Left lung (tissue), 10 donors: ENCODE data around the gene LINGO3. TPM values are rescaled to one million over a fixed set of nuclear protein-coding genes. Genes with fewer than 3 reads are reported as not detected.

ENCODE experiments used
- ATAC-seq: fragments of 200-7000 bp; cut with Tn5 transposase; one replicate; pipeline ENCODE4 v1.9.1; 2020; ENCODE audit warnings: moderate library complexity
- DNase-seq, 4 donors: peaks; one replicate each; pipeline ENCODE4 v3.0.0-alpha.2; 2013 to 2020
- H3K27ac ChIP-seq, 2 donors: fragments of 200-600 bp; sonication (generic) in 1 of 2; one replicate each; pipeline versions ENCODE4 v1.5.0 to v1.8.0; 2020 to 2021
- H3K27me3 ChIP-seq, 2 donors: fragments of 200-600 bp; sonication (generic) in 1 of 2; one replicate each; pipeline versions ENCODE4 v1.5.0 to v1.8.0; 2020 to 2021
- H3K36me3 ChIP-seq, 2 donors: fragments of 200-600 bp; sonication (generic) in 1 of 2; one replicate each; pipeline versions ENCODE4 v1.5.0 to v1.8.0; 2020 to 2021
- H3K4me1 ChIP-seq, 2 donors: fragments of 200-600 bp; one replicate each; pipeline ENCODE4 v1.8.0; 2021
- H3K4me3 ChIP-seq, 2 donors: fragments of 200-600 bp; sonication (generic) in 1 of 2; one replicate each; pipeline versions ENCODE4 v1.5.0 to v1.8.0; 2020 to 2021; ENCODE audit warnings: mild to moderate bottlenecking in 1 of 2
- H3K9me3 ChIP-seq, 2 donors: fragments of 200-600 bp; sonication (generic) in 1 of 2; one replicate each; pipeline versions ENCODE4 v1.5.0 to v1.8.0; 2020 to 2021
- CTCF ChIP-seq, 2 donors: fragments of 200-600 bp; sonication (generic) in 1 of 2; IDR thresholded peaks; one replicate each; pipeline versions ENCODE4 v1.5.0 to v1.8.0; 2021; ENCODE audit warnings: antibody characterized with exemption in 2 of 2
- intact Hi-C, 2 donors: fragments of 100-400 bp; cut with DNase I; formaldehyde crosslinking; loops; one replicate each; pipeline versions ENCODE4 v1.11.2 to v1.14.2; 2022
- polyA plus RNA-seq, 6 donors: library from polyadenylated mRNA; unstranded; fragments of 120-200 nt; gene quantifications; one replicate each; pipeline ENCODE4 v1.2.1, GENCODE V29; 2013; ENCODE audit not compliant: insufficient read length in 6 of 6
- total RNA-seq, 2 donors: library from RNA; stranded (reverse); fragmentation: NEBNext Ultra II Directional; extraction: Animal tissue kit (Norgen Biotek cat#: 25700); gene quantifications; one replicate each; pipeline ENCODE4 v1.2.1, GENCODE V29; 2021
- donor health status: DM: no; HTN: yes; CAD: no.
- donor health status: DM: no; HTN: no; CAD: no.

LINGO3 gene
- total and polyA plus RNA-seq, 8 donors = 0.10 to 0.17 (median 0.16) TPM; not detected in 5

GRCh38 chr19:2277138-2277537 is 30.8 kb downstream of the LINGO3 start:
- Histone ChIP-seq H3K9me3 (no peaks in the 10 kb centered on the region), H3K36me3 (peaks cover 0 to 52% of the 10 kb centered on the region in 2 donors), H3K27ac (no peak overlapping the region), H3K4me3 (no peak overlapping the region), H3K4me1 (peaks cover 27 to 61% of the 10 kb centered on the region in 2 donors), H3K27me3 (peaks cover 0 to 3% of the 10 kb centered on the region in 2 donors)
- intact Hi-C loops = loop anchor here in 1 of 2 donors (10.0 kb wide), 1 partner anchor 108 kb away; no protein-coding TSS in a partner anchor
- ATAC-seq (no peak), DNase-seq (no peak)
- no peak for TF ChIP-seq CTCF (IDR thresholded peaks at IDR 0.05)

GRCh38 chr19:2276429-2276986 is 31.4 kb downstream of the LINGO3 start:
- no peaks in the 10 kb centered on the region for H3K27me3 ChIP-seq
- intact Hi-C loops = loop anchor here in 1 of 2 donors (10.0 kb wide), 1 partner anchor 108 kb away; no protein-coding TSS in a partner anchor
- H3K4me3 ChIP-seq = no peak overlapping the region
- H3K27ac ChIP-seq = peak overlapping the region in 1 of 2 donors; percentile 53
- peaks cover 32 to 67% of the 10 kb centered on the region in 2 donors for H3K4me1 ChIP-seq
- no peak for TF ChIP-seq CTCF (IDR thresholded peaks at IDR 0.05)
- no peak for DNase-seq
- H3K9me3 ChIP-seq = no peaks in the 10 kb centered on the region
- no peak for ATAC-seq
- peaks cover 0 to 58% of the 10 kb centered on the region in 2 donors for H3K36me3 ChIP-seq

- Histone ChIP-seq H3K4me1 (peaks cover 35 to 72% of the 10 kb centered on the region in 2 donors), H3K9me3 (no peaks in the 10 kb centered on the region), H3K36me3 (peaks cover 0 to 62% of the 10 kb centered on the region in 2 donors), H3K27me3 (no peaks in the 10 kb centered on the region), H3K4me3 (no peak overlapping the region), H3K27ac (peak overlapping the region in 1 of 2 donors; percentile 53)
- no peak for TF ChIP-seq CTCF (IDR thresholded peaks at IDR 0.05)
- ATAC-seq = no peak
- intact Hi-C loops = loop anchor here in 1 of 2 donors (10.0 kb wide), 1 partner anchor 109 kb away; no protein-coding TSS in a partner anchor
- peak in 1 of 4 donors; percentile 84 for DNase-seq
Observed at GRCh38 chr19:2275588-2276428, 32.1 kb downstream of the LINGO3 start.

- no peaks in the 10 kb centered on the region for H3K27me3 ChIP-seq
- H3K4me3 ChIP-seq = no peak overlapping the region
- peak in 2 of 4 donors; percentile 71 to 85 for DNase-seq
- H3K27ac ChIP-seq = peak overlapping the region in 1 of 2 donors; percentile 53
- peaks cover 35 to 66% of the 10 kb centered on the region in 2 donors for H3K4me1 ChIP-seq
- no peaks in the 10 kb centered on the region for H3K9me3 ChIP-seq
- TF ChIP-seq CTCF (IDR thresholded peaks at IDR 0.05) = peak; percentile 35 to 61
- intact Hi-C loops = loop anchor here (5.0 to 10.0 kb wide), 2 partner anchors 38 to 110 kb away; partner anchors contain the start of genes PLEKHJ1 (in 2 of the 2) and SF3A2 (in 2 of the 2)
- peaks cover 0 to 62% of the 10 kb centered on the region in 2 donors for H3K36me3 ChIP-seq
- ATAC-seq = peak; percentile 51
Observed at GRCh38 chr19:2274931-2275535, 32.9 kb downstream of the LINGO3 start.
